ENCODE results near the gene PNMA8C. TPM values are rescaled to one million over a fixed set of nuclear protein-coding genes. Genes with fewer than 3 reads are reported as not detected.

The PNMA8C gene
- 0.13 TPM for polyA plus RNA-seq (2013, experiment 1 of 2; ENCODE audit: insufficient read length)
- 0.14 TPM for polyA plus RNA-seq (2013, experiment 2 of 2; ENCODE audit: insufficient read length)

- peak; percentile 67 for DNase-seq
Observed at GRCh38 chr19:46428239-46429135, at the start of gene PNMA8C. Gene PNMA8C (minus strand): TSS chr19:46428936. CDS start chr19:46428359, 577 bp downstream.

GRCh38 chr19:46475986-46476385, 47.2 kb upstream of the PNMA8C start:
- peak; percentile 69 for DNase-seq

DNA sequence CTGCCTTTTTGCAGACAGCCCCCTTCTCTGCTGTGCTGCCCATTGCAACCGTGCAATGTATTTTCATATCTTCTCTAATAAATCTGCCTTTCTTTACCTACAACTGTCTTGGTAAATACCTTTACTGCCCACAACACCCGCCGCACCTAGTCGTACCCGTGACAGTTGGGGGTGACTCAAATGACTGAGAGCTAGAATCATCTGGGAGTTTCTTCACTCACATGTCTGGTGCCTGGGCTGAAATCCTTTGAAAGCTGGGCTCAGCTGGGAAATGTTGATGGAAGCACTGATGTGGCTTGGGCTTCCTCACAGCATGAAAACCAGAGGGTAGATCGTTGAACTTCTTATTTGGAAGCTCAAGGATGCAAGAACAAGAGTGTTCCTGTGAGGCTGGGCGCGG, 45.5 kb upstream of the PNMA8C start:
- no peak for DNase-seq

DNA sequence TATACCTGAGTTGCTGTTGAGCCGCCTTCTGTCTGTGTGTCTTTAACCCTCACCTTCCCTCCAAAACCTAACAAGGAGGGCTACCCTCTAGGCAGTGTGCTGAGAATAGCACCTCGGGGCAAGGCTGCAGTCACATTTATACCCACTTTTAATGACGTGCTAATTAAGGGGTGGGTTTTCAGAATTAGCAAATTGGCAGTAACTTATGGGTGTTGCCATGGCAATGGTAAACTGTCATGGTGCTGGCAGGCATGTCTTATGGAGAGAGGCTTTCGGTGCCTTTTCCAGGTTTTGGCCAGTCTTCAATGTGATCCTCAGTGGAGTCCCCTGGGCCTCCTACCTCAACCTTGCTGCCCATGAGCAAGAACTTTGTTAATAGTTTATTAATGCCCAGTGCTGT, 43.9 kb upstream of the PNMA8C start:
- no peak for DNase-seq

GRCh38 chr19:46471811-46472543, 43.2 kb upstream of the PNMA8C start:
- DNase-seq: no peak

GRCh38 chr19:46471116-46471733, 42.5 kb upstream of the PNMA8C start, which contains the start of gene PNMA8A:
Gene PNMA8A (minus strand): TSS chr19:46471563. CDS start chr19:46471035, 528 bp downstream.
- DNase-seq: peak; percentile 82

DNA sequence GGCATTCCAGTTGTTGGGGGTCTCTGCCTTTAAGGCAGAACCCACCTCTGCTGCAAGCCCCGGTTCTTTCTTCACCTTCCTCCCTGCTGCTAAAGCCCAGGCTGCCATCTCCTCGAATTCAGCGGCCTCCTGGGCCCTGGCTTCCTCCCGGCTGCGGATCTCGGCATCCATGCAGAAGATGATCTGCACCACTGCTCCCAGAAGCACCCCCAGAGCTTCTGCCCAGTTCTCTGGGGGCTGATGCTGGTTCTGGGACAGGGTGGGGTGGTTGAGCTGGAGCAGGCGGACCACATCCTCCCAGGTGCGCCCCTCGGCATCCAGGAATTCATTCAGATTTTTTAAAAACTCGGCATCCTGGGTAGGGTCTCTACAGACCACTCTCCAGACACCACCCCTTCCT, 41.6 kb upstream of the PNMA8C start:
- DNase-seq: no peak

- DNase-seq: no peak
Observed at GRCh38 chr19:46469541-46470185, 40.9 kb upstream of the PNMA8C start.

- DNase-seq: peak; percentile 88
Observed at GRCh38 chr19:46466536-46467196, 37.9 kb upstream of the PNMA8C start.

- no peak for DNase-seq
Observed at GRCh38 chr19:46463516-46463915, 34.8 kb upstream of the PNMA8C start.

DNA sequence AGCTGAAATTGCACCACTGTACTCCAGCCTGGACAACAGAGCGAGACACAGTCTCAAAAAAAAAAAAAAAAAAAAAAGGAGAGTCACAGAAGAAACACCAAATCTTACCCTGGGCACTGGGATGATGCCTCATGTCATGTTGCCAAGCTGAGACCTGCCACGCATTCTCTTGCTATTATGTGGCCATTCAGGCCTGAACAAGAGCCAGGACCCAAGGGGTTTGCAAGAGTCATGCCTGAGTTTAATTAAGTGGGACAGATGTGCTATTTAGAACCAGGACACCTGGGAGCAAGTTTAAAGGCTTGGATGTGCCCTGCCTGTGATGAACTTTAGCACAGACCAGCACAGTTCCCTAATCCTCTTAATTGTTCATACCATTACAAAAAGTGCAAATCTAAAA, 32.8 kb upstream of the PNMA8C start:
- no peak for DNase-seq

GRCh38 chr19:46460981-46461380, 32.2 kb upstream of the PNMA8C start:
- DNase-seq: no peak

- DNase-seq: no peak
Observed at GRCh38 chr19:46460055-46460454, 31.3 kb upstream of the PNMA8C start.

DNA sequence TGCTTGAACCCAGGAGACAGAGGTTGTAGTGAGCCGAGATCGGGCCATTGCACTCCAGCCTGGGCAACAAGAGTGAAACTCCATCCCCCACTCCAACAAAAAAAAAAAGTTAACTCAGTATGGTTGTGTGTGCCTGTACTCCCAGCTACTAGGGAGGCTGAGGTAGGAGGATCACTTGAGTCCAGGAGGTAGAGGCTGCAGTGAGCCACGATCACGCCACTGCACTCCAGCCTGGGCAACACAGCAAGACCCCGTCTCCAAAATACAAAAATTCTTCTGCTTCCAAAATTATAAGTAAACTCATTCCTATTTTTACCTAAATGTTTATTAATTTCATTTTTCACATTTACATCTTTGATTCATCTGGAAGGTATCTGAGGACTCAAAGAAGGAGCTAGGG, 28.2 kb upstream of the PNMA8C start:
- DNase-seq: no peak

GRCh38 chr19:46454244-46454643, 25.5 kb upstream of the PNMA8C start:
- DNase-seq: no peak

GRCh38 chr19:46453661-46454060, 24.9 kb upstream of the PNMA8C start:
- DNase-seq: no peak

GRCh38 chr19:46452186-46452585, 23.4 kb upstream of the PNMA8C start:
- no peak for DNase-seq

DNA sequence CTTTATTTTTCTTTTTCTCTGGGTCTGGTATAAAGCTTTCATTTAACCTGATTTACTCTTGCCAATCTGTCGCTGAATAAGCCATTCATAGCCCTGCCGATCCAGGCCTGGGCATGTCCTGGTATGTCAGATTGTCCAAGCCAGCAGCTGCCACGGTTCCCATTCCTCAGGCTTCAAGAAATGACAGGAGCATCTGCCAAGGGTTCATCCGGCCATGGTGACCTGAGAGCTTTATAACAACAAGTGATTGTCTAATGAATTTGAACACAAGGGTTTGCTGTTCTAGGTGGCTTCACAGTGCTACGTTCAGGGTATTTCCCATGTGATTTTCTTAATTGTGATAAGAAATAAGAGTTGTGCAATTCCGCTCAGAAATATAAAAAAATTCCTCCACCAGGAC, 22.6 kb upstream of the PNMA8C start:
- no peak for DNase-seq

DNA sequence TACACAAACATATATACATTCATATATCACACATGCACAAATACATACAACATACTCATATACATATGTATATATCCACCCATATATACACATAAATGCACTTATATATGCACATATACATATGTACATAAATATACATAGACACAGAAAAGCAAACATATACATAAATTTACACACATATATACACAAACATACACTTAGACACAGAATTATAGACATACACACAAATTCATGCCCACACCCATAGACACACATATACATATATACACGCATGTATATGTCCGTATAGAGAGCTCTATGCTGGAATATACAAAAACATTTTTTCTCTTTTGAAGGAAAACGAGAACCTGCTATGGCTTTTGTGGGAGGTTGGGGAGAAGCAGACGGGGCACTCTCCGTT, 22.0 kb upstream of the PNMA8C start:
- DNase-seq: no peak

DNA sequence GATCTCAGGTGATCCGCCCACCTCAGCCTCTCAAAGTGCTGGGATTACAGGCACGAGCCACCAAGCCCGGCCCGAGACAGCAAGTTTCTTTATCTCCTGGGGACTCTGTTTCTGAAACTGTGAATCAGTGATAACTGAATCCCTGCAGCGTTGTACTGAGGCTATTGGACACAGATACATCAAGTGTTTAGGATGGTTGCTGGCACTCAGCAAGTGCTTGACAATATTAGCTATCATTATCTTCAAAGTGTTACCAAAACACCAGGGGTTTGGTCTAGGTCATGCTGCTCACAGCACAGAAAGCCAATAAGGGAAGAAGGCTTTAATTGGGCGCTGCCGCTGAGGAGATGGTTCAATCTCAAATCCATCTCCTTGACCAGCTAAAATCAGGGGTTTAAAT, 20.5 kb upstream of the PNMA8C start:
- DNase-seq: no peak

GRCh38 chr19:46448601-46449000, 19.9 kb upstream of the PNMA8C start:
- DNase-seq: no peak

DNA sequence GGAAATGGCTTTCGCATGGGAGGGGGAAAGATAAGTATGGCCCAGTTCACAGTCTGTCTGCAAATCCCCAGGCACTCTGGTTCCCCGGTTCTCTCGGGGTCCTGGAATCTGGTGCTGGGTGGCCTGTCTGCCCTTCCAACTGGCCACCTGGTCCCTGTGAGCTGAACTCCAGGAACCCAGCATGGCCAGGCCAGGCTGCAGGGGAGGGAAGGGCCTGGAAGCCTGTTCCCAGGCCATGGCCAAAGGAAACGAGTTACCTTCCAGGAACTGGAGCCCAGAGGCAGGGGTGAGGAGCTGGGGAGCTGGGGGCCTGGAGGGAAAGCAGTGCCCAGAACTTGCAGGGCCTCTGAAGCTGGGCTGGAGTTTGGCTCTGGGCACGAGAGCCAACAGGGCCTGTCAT, 19.1 kb upstream of the PNMA8C start:
- DNase-seq: no peak
